ENCODE data around the gene SLC6A6. TPM values are rescaled to one million over a fixed set of nuclear protein-coding genes. Genes with fewer than 3 reads are reported as not detected.

Gene SLC6A6
- total and polyA plus RNA-seq, 2 donors (not counting 1 experiment from before 2014, with no cell fraction given), result 8.9 to 24.0 TPM

GRCh38 chr3:14502472-14502871 is 100.1 kb downstream of the SLC6A6 start:
- DNase-seq (ENCODE audit: low read depth in 2 of 2), result no peak
- Histone ChIP-seq H3K36me3 (ENCODE audit: control insufficient read depth, insufficient read depth, low read length) (no peaks in the 10 kb centered on the region), H3K27me3 (ENCODE audit: control insufficient read depth, insufficient read depth, low read length) (no peaks in the 10 kb centered on the region), H3K27ac (ENCODE audit: insufficient read depth, low read length) (no peak overlapping the region), H3K4me2 (ENCODE audit: extremely low read depth, insufficient read depth, low read length) (no peak overlapping the region), H3K4me1 (ENCODE audit: control insufficient read depth, extremely low read depth, insufficient read depth, low read length) (no peaks in the 10 kb centered on the region), H3K79me2 (ENCODE audit: control insufficient read depth, insufficient read depth, low read length) (no peaks in the 10 kb centered on the region), H3K4me3 (replicated peaks in 1 of 4; ENCODE audit: control extremely low read depth in 1 of 4, insufficient read depth in 1 of 4, low read depth in 3 of 4, low read length in 4 of 4) (no peak overlapping the region), H3K9me3 (ENCODE audit: control insufficient read depth, insufficient read depth, low read depth, low read length) (no peaks in the 10 kb centered on the region), H2AFZ (ENCODE audit: low read length) (no peak overlapping the region), H3K9ac (ENCODE audit: insufficient read depth, low read length) (no peak overlapping the region), H4K20me1 (ENCODE audit: control insufficient read depth, extremely low read depth, insufficient read depth, low read length) (no peaks in the 10 kb centered on the region)
- no peak for TF ChIP-seq CTCF (conservative IDR thresholded peaks at IDR 0.05 in 1 of 2, IDR thresholded peaks at IDR 0.05 in 1 of 2; ENCODE audit: low read depth in 1 of 2, low read length in 2 of 2)
- no peak for TF ChIP-seq EZH2 (IDR thresholded peaks at IDR 0.05; ENCODE audit: low read length, missing control alignments)

- Histone ChIP-seq H3K9ac (ENCODE audit: insufficient read depth, low read length) (no peak overlapping the region), H3K9me3 (ENCODE audit: control insufficient read depth, insufficient read depth, low read depth, low read length) (no peaks in the 10 kb centered on the region), H3K36me3 (ENCODE audit: control insufficient read depth, insufficient read depth, low read length) (no peaks in the 10 kb centered on the region), H3K4me2 (ENCODE audit: extremely low read depth, insufficient read depth, low read length) (no peak overlapping the region), H4K20me1 (ENCODE audit: control insufficient read depth, extremely low read depth, insufficient read depth, low read length) (no peaks in the 10 kb centered on the region), H3K4me1 (ENCODE audit: control insufficient read depth, extremely low read depth, insufficient read depth, low read length) (no peaks in the 10 kb centered on the region), H3K4me3 (replicated peaks in 1 of 4; ENCODE audit: control extremely low read depth in 1 of 4, insufficient read depth in 1 of 4, low read depth in 3 of 4, low read length in 4 of 4) (no peak overlapping the region), H2AFZ (ENCODE audit: low read length) (no peak overlapping the region), H3K27ac (ENCODE audit: insufficient read depth, low read length) (no peak overlapping the region), H3K27me3 (ENCODE audit: control insufficient read depth, insufficient read depth, low read length) (no peaks in the 10 kb centered on the region), H3K79me2 (ENCODE audit: control insufficient read depth, insufficient read depth, low read length) (no peaks in the 10 kb centered on the region)
- no peak for TF ChIP-seq EZH2 (IDR thresholded peaks at IDR 0.05; ENCODE audit: low read length, missing control alignments)
- TF ChIP-seq CTCF (conservative IDR thresholded peaks at IDR 0.05 in 1 of 2, IDR thresholded peaks at IDR 0.05 in 1 of 2; ENCODE audit: low read depth in 1 of 2, low read length in 2 of 2), result no peak
- DNase-seq (ENCODE audit: low read depth in 2 of 2), result no peak
These were observed 100.8 kb downstream of the SLC6A6 start for GRCh38 chr3:14503033-14503705.

- no peak for TF ChIP-seq EZH2 (IDR thresholded peaks at IDR 0.05; ENCODE audit: low read length, missing control alignments)
- no peak for TF ChIP-seq CTCF (conservative IDR thresholded peaks at IDR 0.05 in 1 of 2, IDR thresholded peaks at IDR 0.05 in 1 of 2; ENCODE audit: low read depth in 1 of 2, low read length in 2 of 2)
- H3K9me3 ChIP-seq (ENCODE audit: control insufficient read depth, insufficient read depth, low read depth, low read length), result no peaks in the 10 kb centered on the region
- H3K27ac ChIP-seq (ENCODE audit: insufficient read depth, low read length), result no peak overlapping the region
- H3K36me3 ChIP-seq (ENCODE audit: control insufficient read depth, insufficient read depth, low read length), result no peaks in the 10 kb centered on the region
- H3K4me3 ChIP-seq (replicated peaks in 1 of 4; ENCODE audit: control extremely low read depth in 1 of 4, insufficient read depth in 1 of 4, low read depth in 3 of 4, low read length in 4 of 4), result no peak overlapping the region
- H4K20me1 ChIP-seq (ENCODE audit: control insufficient read depth, extremely low read depth, insufficient read depth, low read length), result no peaks in the 10 kb centered on the region
- H3K79me2 ChIP-seq (ENCODE audit: control insufficient read depth, insufficient read depth, low read length), result no peaks in the 10 kb centered on the region
- no peaks in the 10 kb centered on the region for H3K27me3 ChIP-seq (ENCODE audit: control insufficient read depth, insufficient read depth, low read length)
- H2AFZ ChIP-seq (ENCODE audit: low read length), result no peak overlapping the region
- no peak overlapping the region for H3K4me2 ChIP-seq (ENCODE audit: extremely low read depth, insufficient read depth, low read length)
- H3K4me1 ChIP-seq (ENCODE audit: control insufficient read depth, extremely low read depth, insufficient read depth, low read length), result no peaks in the 10 kb centered on the region
- H3K9ac ChIP-seq (ENCODE audit: insufficient read depth, low read length), result no peak overlapping the region
- no peak for DNase-seq (ENCODE audit: low read depth in 2 of 2)
These were observed 101.3 kb downstream of the SLC6A6 start for GRCh38 chr3:14503706-14504065.
